Erythroblast (primary cell): Measurements from ENCODE around the gene CXCL10.

Source experiments
- GATA1 ChIP-seq: IDR thresholded peaks from 2 replicates; pipeline ENCODE4 v1.6.1; 2011; ENCODE audit warnings: low read depth, mild to moderate bottlenecking, control low read depth, low read length, moderate library complexity
- POLR2A ChIP-seq: IDR thresholded peaks from 2 replicates; pipeline ENCODE4 v1.6.1; 2011; ENCODE audit warnings: mild to moderate bottlenecking, low read length

DNA sequence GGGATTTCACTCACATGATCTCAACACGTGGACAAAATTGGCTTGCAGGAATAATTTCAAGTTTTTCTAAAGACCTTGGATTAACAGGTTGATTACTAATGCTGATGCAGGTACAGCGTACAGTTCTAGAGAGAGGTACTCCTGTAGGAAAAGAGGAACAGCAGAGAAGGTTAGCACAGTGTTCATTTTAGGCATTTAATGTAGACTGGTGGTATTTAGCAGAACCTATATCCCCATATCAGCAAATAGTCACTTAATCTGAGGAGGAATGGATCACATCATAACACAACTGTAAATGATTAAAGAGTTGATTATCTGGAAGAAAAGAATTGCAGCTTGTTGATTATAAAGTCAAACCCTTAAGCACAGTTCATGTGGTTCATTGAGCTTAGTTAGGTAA is 620 bp downstream of the CXCL10 start:
- TF ChIP-seq POLR2A (no peak), GATA1 (no peak)
